ENCODE measurements around the gene SLC35A2. TPM values are rescaled to one million over a fixed set of nuclear protein-coding genes. Genes with fewer than 3 reads are reported as not detected.
A peak's percentile ranks its signal among the peaks of the same experiment; 100 is the strongest.
"Not testable (repeated sequence)": the region's sequence is repeated elsewhere in the genome, so short reads cannot be mapped to it uniquely, and the experiment has no call there.

Gene SLC35A2
- total RNA-seq, 4 donors from 2014 or later, result 12.6 to 18.7 (median 18.5) TPM

GRCh38 chrX:48890296-48890925 lies 21.0 kb downstream of the SLC35A2 start:
- H3K4me3 ChIP-seq, result peak overlapping the region; percentile 64 to 75 (median 68)
- no peak for ATAC-seq
- in situ Hi-C loops (cut with MboI; ENCODE audit: low sequenced_read_pairs in 4 of 4), result loop anchor here in 1 of 4 donors (10.0 kb wide), 1 partner anchor 86 kb away; the partner anchor contains the start of gene HDAC6
- peak overlapping the region in 1 of 4 donors; percentile 49 for H3K27ac ChIP-seq
- H3K4me1 ChIP-seq, result peaks cover 4 to 5% of the 10 kb centered on the region in 2 donors
- TF ChIP-seq, protein P1, sequence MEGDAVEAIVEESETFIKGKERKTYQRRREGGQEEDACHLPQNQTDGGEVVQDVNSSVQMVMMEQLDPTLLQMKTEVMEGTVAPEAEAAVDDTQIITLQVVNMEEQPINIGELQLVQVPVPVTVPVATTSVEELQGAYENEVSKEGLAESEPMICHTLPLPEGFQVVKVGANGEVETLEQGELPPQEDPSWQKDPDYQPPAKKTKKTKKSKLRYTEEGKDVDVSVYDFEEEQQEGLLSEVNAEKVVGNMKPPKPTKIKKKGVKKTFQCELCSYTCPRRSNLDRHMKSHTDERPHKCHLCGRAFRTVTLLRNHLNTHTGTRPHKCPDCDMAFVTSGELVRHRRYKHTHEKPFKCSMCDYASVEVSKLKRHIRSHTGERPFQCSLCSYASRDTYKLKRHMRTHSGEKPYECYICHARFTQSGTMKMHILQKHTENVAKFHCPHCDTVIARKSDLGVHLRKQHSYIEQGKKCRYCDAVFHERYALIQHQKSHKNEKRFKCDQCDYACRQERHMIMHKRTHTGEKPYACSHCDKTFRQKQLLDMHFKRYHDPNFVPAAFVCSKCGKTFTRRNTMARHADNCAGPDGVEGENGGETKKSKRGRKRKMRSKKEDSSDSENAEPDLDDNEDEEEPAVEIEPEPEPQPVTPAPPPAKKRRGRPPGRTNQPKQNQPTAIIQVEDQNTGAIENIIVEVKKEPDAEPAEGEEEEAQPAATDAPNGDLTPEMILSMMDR (IDR thresholded peaks at IDR 0.05 in 4 of 5, conservative IDR thresholded peaks at IDR 0.05 in 1 of 5), result no peak
- TF ChIP-seq POLR2A (IDR thresholded peaks at IDR 0.05), result no peak
- no peaks in the 10 kb centered on the region for H3K9me3 ChIP-seq
- no peak for DNase-seq
- no peaks in the 10 kb centered on the region for H3K27me3 ChIP-seq
- intact Hi-C loops (cut with DNase I; ENCODE audit: low total_unique reads), result loop anchor here (5.0 to 10.0 kb wide), 3 partner anchors 152 to 274 kb away; partner anchors contain the start of genes MAGIX and TFE3
- peaks cover 0 to 4% of the 10 kb centered on the region in 2 donors for H3K36me3 ChIP-seq

- H3K27ac ChIP-seq; in situ Hi-C loops (cut with MboI; ENCODE audit: low sequenced_read_pairs in 4 of 4); intact Hi-C loops (cut with DNase I; ENCODE audit: low total_unique reads); ATAC-seq; H3K4me1 ChIP-seq; H3K36me3 ChIP-seq; DNase-seq; H3K4me3 ChIP-seq; H3K9me3 ChIP-seq; H3K27me3 ChIP-seq: not testable (repeated sequence)
These were observed 24.9 kb downstream of the SLC35A2 start for GRCh38 chrX:48886586-48886985.

DNA sequence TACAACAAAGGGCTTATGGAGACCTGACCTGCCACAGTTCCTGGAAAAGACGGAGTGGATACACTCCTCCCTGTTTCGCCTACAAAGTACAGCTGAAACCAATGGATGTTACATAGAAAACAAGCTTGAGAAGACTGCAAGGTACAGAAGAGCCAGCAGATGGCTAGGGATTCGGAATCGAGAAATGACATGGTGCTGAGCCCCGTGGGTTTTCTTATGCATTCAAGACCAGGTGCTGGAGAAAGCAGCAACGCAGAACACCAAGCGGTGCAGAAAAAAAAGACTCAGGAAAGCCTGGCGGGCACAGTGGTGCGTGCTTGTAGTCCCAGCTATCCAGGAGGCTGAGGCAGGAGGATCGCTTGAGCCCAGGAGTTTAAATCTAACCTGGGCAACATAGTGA lies 27.7 kb downstream of the SLC35A2 start:
- TF ChIP-seq POLR2A (IDR thresholded peaks at IDR 0.05), result no peak
- TF ChIP-seq, protein P1 (IDR thresholded peaks at IDR 0.05 in 4 of 5, conservative IDR thresholded peaks at IDR 0.05 in 1 of 5), result no peak
- no peaks in the 10 kb centered on the region for H3K4me1 ChIP-seq
- no peak for ATAC-seq
- H3K27ac ChIP-seq, result no peak overlapping the region
- intact Hi-C loops (cut with DNase I; ENCODE audit: low total_unique reads) (no loop called here), in situ Hi-C loops (cut with MboI; ENCODE audit: low sequenced_read_pairs in 4 of 4) (no loop called here)
- no peak overlapping the region for H3K4me3 ChIP-seq
- H3K36me3 ChIP-seq, result no peaks in the 10 kb centered on the region
- no peaks in the 10 kb centered on the region for H3K9me3 ChIP-seq
- no peak for DNase-seq
- H3K27me3 ChIP-seq, result no peaks in the 10 kb centered on the region

DNA sequence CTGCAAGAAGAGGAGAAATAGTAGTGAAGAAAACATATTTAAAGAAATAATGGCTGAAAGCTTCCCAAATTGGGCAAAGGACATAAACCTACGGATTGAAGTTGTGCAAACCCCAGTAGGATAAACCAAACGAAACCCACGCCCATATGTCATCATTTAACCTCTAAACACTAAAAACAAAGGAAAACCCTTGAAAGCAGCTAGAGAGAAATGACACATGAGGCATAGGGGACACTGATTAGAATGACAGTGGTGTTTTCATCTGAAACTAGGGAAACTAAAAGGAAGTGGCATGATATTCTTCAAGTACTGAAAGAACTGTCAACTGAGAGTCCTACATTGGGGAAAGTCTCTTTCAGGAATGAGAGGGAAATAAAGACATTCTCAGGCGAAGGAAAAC lies 34.5 kb downstream of the SLC35A2 start:
- in situ Hi-C loops (cut with MboI; ENCODE audit: low sequenced_read_pairs in 4 of 4); H3K36me3 ChIP-seq; H3K27ac ChIP-seq; DNase-seq; ATAC-seq; H3K27me3 ChIP-seq; H3K9me3 ChIP-seq; H3K4me3 ChIP-seq; intact Hi-C loops (cut with DNase I; ENCODE audit: low total_unique reads); H3K4me1 ChIP-seq: not testable (repeated sequence)

DNA sequence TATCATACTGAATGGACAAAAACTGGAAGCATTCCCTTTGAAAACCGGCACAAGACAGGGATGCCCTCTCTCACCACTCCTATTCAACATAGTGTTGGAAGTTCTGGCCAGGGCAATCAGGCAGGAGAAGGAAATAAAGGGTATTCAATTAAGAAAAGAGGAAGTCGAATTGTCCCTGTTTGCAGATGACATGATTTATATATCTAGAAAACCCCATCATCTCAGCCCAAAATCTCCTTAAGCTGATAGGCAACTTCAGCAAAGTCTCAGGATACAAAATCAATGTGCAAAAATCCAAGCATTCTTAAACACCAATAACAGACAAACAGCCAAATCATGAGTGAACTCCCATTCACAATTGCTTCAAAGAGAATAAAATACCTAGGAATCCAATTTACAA lies 39.4 kb downstream of the SLC35A2 start:
- H3K27ac ChIP-seq; intact Hi-C loops (cut with DNase I; ENCODE audit: low total_unique reads); DNase-seq; H3K27me3 ChIP-seq; H3K4me3 ChIP-seq; ATAC-seq; H3K9me3 ChIP-seq; H3K36me3 ChIP-seq; H3K4me1 ChIP-seq; in situ Hi-C loops (cut with MboI; ENCODE audit: low sequenced_read_pairs in 4 of 4): not testable (repeated sequence)

DNA sequence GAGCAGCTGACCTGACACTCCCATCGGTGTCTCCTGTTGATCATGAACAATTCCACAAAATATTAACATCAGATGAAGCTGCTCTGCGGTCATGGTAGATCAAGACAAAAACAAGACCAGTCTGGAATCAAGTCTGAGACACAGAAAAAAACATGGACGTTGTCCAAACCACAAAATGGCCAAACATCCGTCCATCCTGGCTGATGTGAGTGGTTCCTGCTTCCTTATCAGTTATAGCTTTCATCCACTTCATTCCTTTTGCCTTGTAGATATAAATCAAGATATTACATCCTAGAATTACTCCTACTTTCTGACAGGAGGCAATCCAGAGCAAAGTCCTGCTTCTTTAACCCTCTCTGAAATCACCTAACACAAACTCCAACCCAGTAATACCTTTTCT lies 47.2 kb downstream of the SLC35A2 start:
- Histone ChIP-seq H3K9me3 (no peaks in the 10 kb centered on the region), H3K4me3 (no peak overlapping the region), H3K27ac (no peak overlapping the region), H3K4me1 (no peaks in the 10 kb centered on the region), H3K27me3 (no peaks in the 10 kb centered on the region), H3K36me3 (no peaks in the 10 kb centered on the region)
- no peak for TF ChIP-seq POLR2A (IDR thresholded peaks at IDR 0.05)
- TF ChIP-seq, protein P1 (IDR thresholded peaks at IDR 0.05 in 4 of 5, conservative IDR thresholded peaks at IDR 0.05 in 1 of 5), result no peak
- no peak for ATAC-seq
- DNase-seq, result no peak
- intact Hi-C loops (cut with DNase I; ENCODE audit: low total_unique reads) (no loop called here), in situ Hi-C loops (cut with MboI; ENCODE audit: low sequenced_read_pairs in 4 of 4) (no loop called here)
